HepG2 (cell line): ENCODE results near the gene SPATA13. TPM values are rescaled to one million over a fixed set of nuclear protein-coding genes. Genes with fewer than 3 reads are reported as not detected.

ENCODE experiments used
- ATAC-seq: fragments of 200-7000 bp; cut with Tn5 transposase; 3 replicates; pipeline ENCODE4 v1.9.1; 2020; ENCODE audit warnings: mild to moderate bottlenecking, moderate library complexity
- BruUV-seq: library from RNA; stranded (reverse); fragments of 400-500 nt; replicated peaks from 2 replicates; lab custom pipeline; 2021; lab: Mats Ljungman, UMichigan
- CTCF ChIA-PET: fragments of 300-600 bp; formaldehyde crosslinking; extraction: SDS; loops from one replicate; lab custom pipeline; 2021; ENCODE audit warnings: low total read pairs, inconsistent platforms, low intra/inter-chr PET ratio; lab: Yijun Ruan, JAX
- POLR2A ChIA-PET: fragments of 350-600 bp; sonication (Branson Sonifier 250); formaldehyde crosslinking; loops from one replicate; lab custom pipeline; 2020; ENCODE audit warnings: antibody characterized with exemption, inconsistent platforms; lab: Yijun Ruan, JAX
- DNase-seq: peaks from one replicate; pipeline ENCODE4 v3.0.0-alpha.2; 2015; ENCODE audit warnings: low spot score
- FAIRE-seq: peaks from 3 replicates; lab custom pipeline; 2011; peaks lifted over from hg19 to GRCh38; lab: Jason Lieb, UNC
- H2AFZ ChIP-seq: one replicate; pipeline ENCODE4 v1.6.1; 2011; ENCODE audit warnings: low read length, inconsistent platforms
- H3K27ac ChIP-seq: fragments of 300-600 bp; 3 replicates; pipeline ENCODE4 v1.8.0; 2011; ENCODE audit warnings: mixed run types, mild to moderate bottlenecking, mixed read lengths, low read length, inconsistent platforms; ENCODE audit not compliant: insufficient read depth; ENCODE audit errors: extremely low read length
- H3K27me3 ChIP-seq, 2 experiments: fragments of 200-600 bp in 1 of 2; 2 replicates in 1 of 2; 3 replicates in 1 of 2; pipeline versions ENCODE4 v1.6.0 to v1.8.0; 2011; ENCODE audit warnings: low read length in 2 of 2, mild to moderate bottlenecking in 2 of 2, moderate library complexity in 2 of 2, inconsistent platforms in 1 of 2; ENCODE audit not compliant: insufficient read depth in 2 of 2, control insufficient read depth in 1 of 2
- H3K36me3 ChIP-seq, 2 experiments: fragments of 200-600 bp in 1 of 2; replicated peaks in 1 of 2; 2 replicates in 1 of 2; 3 replicates in 1 of 2; pipeline versions ENCODE4 v1.5.1 to v1.8.0; 2011; ENCODE audit warnings: low read length in 2 of 2, inconsistent platforms in 1 of 2; ENCODE audit not compliant: insufficient read depth in 2 of 2, control insufficient read depth in 1 of 2
- H3K4me1 ChIP-seq: 2 replicates; pipeline ENCODE4 v1.5.1; 2012; ENCODE audit warnings: low read length, inconsistent platforms; ENCODE audit not compliant: insufficient read depth
- H3K4me2 ChIP-seq: 2 replicates; pipeline ENCODE4 v1.6.0; 2011; ENCODE audit warnings: low read depth, low read length, inconsistent platforms
- H3K4me3 ChIP-seq, 3 experiments: fragments of 200-600 bp in 1 of 3; sonication (generic), shearing (Covaris generic) in 1 of 3; replicated peaks in 1 of 3; 2 replicates each; pipeline ENCODE4 v1.5.1; 2011 to 2016; ENCODE audit warnings: low read length in 3 of 3, inconsistent platforms in 2 of 3, low read depth in 2 of 3, mild to moderate bottlenecking in 2 of 3, control low read depth in 1 of 3, mixed read lengths in 1 of 3; ENCODE audit not compliant: insufficient read depth in 1 of 3
- H3K79me2 ChIP-seq: one replicate; pipeline ENCODE4 v1.6.1; 2011; ENCODE audit warnings: low read length, inconsistent platforms; ENCODE audit not compliant: insufficient read depth
- H3K9ac ChIP-seq: 2 replicates; pipeline ENCODE4 v1.6.0; 2011; ENCODE audit warnings: mild to moderate bottlenecking, low read depth, low read length, inconsistent platforms; ENCODE audit not compliant: insufficient read depth
- H3K9me3 ChIP-seq: 2 replicates; pipeline ENCODE4 v1.5.1; 2012; ENCODE audit warnings: mild to moderate bottlenecking, low read length
- H4K20me1 ChIP-seq: 2 replicates; pipeline ENCODE4 v1.6.0; 2011; ENCODE audit warnings: inconsistent platforms, mild to moderate bottlenecking, low read length, moderate library complexity; ENCODE audit not compliant: insufficient read depth
- ASH2L ChIP-seq: fragments of 300-600, 200-600 bp; sonication (generic); IDR thresholded peaks from 2 replicates; pipeline ENCODE4 v1.7.0; 2017; ENCODE audit warnings: low read depth, mild to moderate bottlenecking, moderate library complexity, mixed read lengths, low read length; ENCODE audit not compliant: insufficient read length
- BORCS8-MEF2B ChIP-seq: sonication (generic); formaldehyde crosslinking; IDR thresholded peaks from 2 replicates; pipeline ENCODE4 v1.8.0; 2022; ENCODE audit warnings: mild to moderate bottlenecking, missing genetic modification reagents
- HHEX ChIP-seq: IDR thresholded peaks from 2 replicates; pipeline ENCODE4 v1.6.1; 2016; ENCODE audit warnings: control low read depth
- HNF4G ChIP-seq, 2 experiments: sonication (generic) in 1 of 2; formaldehyde crosslinking in 1 of 2; IDR thresholded peaks; 2 replicates each; pipeline versions ENCODE4 v1.4.0 to v1.6.1; 2011 to 2020; ENCODE audit warnings: borderline replicate concordance in 2 of 2, low read depth in 2 of 2, mild to moderate bottlenecking in 2 of 2, low read length in 1 of 2, missing genetic modification reagents in 1 of 2, moderate library complexity in 1 of 2
- HOMEZ ChIP-seq: IDR thresholded peaks from 2 replicates; pipeline ENCODE4 v1.6.1; 2016; ENCODE audit warnings: low read depth
- LRRFIP1 ChIP-seq: sonication (generic); formaldehyde crosslinking; conservative IDR thresholded peaks from 2 replicates; pipeline ENCODE4 v1.4.0; 2020; ENCODE audit warnings: missing genetic modification reagents
- PCBP2 ChIP-seq: fragments of 200-400 bp; formaldehyde crosslinking; optimal IDR thresholded peaks from 2 replicates; pipeline ENCODE3; 2018; ENCODE audit warnings: low read length, low read depth; ENCODE audit not compliant: poor library complexity, severe bottlenecking
- RBAK ChIP-seq: sonication (generic); formaldehyde crosslinking; IDR thresholded peaks from 2 replicates; pipeline ENCODE4 v1.5.1; 2020; ENCODE audit warnings: mild to moderate bottlenecking, missing genetic modification reagents
- TBX3 ChIP-seq: fragments of 450-650 bp; IDR thresholded peaks from 2 replicates; pipeline ENCODE4 v1.6.1; 2017; ENCODE audit warnings: antibody characterized with exemption, mild to moderate bottlenecking, inconsistent platforms, borderline replicate concordance
- ZNF557 ChIP-seq: sonication (generic); formaldehyde crosslinking; IDR thresholded peaks from 2 replicates; pipeline ENCODE4 v1.4.0; 2020; ENCODE audit warnings: missing genetic modification reagents
- ZNF572 ChIP-seq: sonication (generic); formaldehyde crosslinking; IDR thresholded peaks from 2 replicates; pipeline ENCODE4 v1.5.1; 2020; ENCODE audit warnings: mild to moderate bottlenecking, missing genetic modification reagents
- ZNF720 ChIP-seq: sonication (generic); formaldehyde crosslinking; IDR thresholded peaks from 2 replicates; pipeline ENCODE4 v1.4.0; 2020; ENCODE audit warnings: missing genetic modification reagents
- ZNF766 ChIP-seq: sonication (generic); formaldehyde crosslinking; IDR thresholded peaks from 2 replicates; pipeline ENCODE4 v1.5.0; 2020; ENCODE audit warnings: missing genetic modification reagents, borderline replicate concordance
- WGBS: methylation state at CpG from one replicate; pipeline ENCODE4 v1.1.6; 2017; ENCODE audit warnings: low lambda C conversion rate; 5-methylcytosine and 5-hydroxymethylcytosine counted together
- in situ Hi-C: cut with HindIII; loops from 2 replicates; pipeline ENCODE4 v1.10.0; 2017; ENCODE audit warnings: low pct_unique_long_range_greater_than_20kb; ENCODE audit not compliant: extremely low pct_ligation_motif_present
- intact Hi-C: fragments of 100-400 bp; cut with micrococcal nuclease; formaldehyde crosslinking; loops from one replicate; pipeline ENCODE4 v1.10.0; 2022; ENCODE audit not compliant: unreplicated experiment
- polyA plus RNA-seq, 8 experiments: library from polyadenylated mRNA; depleted of rRNA in 3 of 8; stranded (reverse) in 7 of 8; unstranded in 1 of 8; fragments of >200 nt; fragmentation: Illumina TruSeq in 4 of 8; extraction: Trizol in 4 of 8; gene quantifications; 2 replicates each; pipeline versions ENCODE4 v1.2.1 to v1.2.3, GENCODE V29; 2011 to 2016; ENCODE audit warnings: low read depth in 4 of 8, missing spikeins in 1 of 8, mixed read lengths in 1 of 8; ENCODE audit not compliant: insufficient read depth in 1 of 8
- total RNA-seq, 5 experiments: library from RNA; depleted of rRNA; stranded (reverse); fragments of >200 nt; fragmentation: Illumina TruSeq; extraction: Trizol; gene quantifications; 2 replicates each; pipeline ENCODE4 v1.2.3, GENCODE V29; 2016; ENCODE audit warnings: low read depth in 1 of 5

The SPATA13 gene
- total and polyA plus RNA-seq, 2 of the 13 experiments (the other 11 are each of a cell fraction or from before 2014, with no cell fraction given), result 11.3 to 14.2 TPM

GRCh38 chr13:24192057-24192810 lies 31.7 kb downstream of the SPATA13 start:
- no peak overlapping the region for H3K9ac ChIP-seq
- H3K27ac ChIP-seq, result no peak overlapping the region
- peaks cover 11% of the 10 kb centered on the region for H3K79me2 ChIP-seq
- BruUV-seq, result no TSS peak
- no peaks in the 10 kb centered on the region for H3K27me3 ChIP-seq
- TF ChIP-seq RBAK (CRISPR knock-in tag), result no peak
- TF ChIP-seq LRRFIP1 (CRISPR knock-in tag), result no peak
- TF ChIP-seq HHEX (CRISPR knock-in tag), result no peak
- TF ChIP-seq, all 625 proteins: peak for 0
- 92% methylated on average over 6 of the region's 6 CpGs for WGBS
- CTCF ChIA-PET, result no interaction called here
- no peak for FAIRE-seq
- Histone ChIP-seq H3K4me3 (no peak overlapping the region), H3K36me3 (no peaks in the 10 kb centered on the region), H4K20me1 (no peaks in the 10 kb centered on the region), H3K9me3 (no peaks in the 10 kb centered on the region), H2AFZ (no peak overlapping the region), H3K4me1 (peaks cover 29% of the 10 kb centered on the region), H3K4me2 (no peak overlapping the region)
- in situ Hi-C loops (no loop called here), intact Hi-C loops (no loop called here)
- no peak for DNase-seq
- no peak for ATAC-seq
- POLR2A ChIA-PET, result interaction anchor here (1.1 to 1.3 kb wide), 2 partner anchors 8 to 32 kb away, joined by 4 to 5 read pairs; partner anchors contain the start of gene SPATA13

GRCh38 chr13:24192811-24193162 lies 32.3 kb downstream of the SPATA13 start:
- ATAC-seq, result peak; percentile 23
- H3K9ac ChIP-seq, result no peak overlapping the region
- FAIRE-seq, result no peak
- H3K27me3 ChIP-seq, result no peaks in the 10 kb centered on the region
- H2AFZ ChIP-seq, result no peak overlapping the region
- H3K9me3 ChIP-seq, result no peaks in the 10 kb centered on the region
- in situ Hi-C loops (no loop called here), intact Hi-C loops (no loop called here)
- no peak overlapping the region for H3K27ac ChIP-seq
- no peak overlapping the region for H3K4me3 ChIP-seq
- no peak overlapping the region for H3K4me2 ChIP-seq
- CTCF ChIA-PET, result no interaction called here
- POLR2A ChIA-PET, result interaction anchor here (1.1 to 1.3 kb wide), 2 partner anchors 9 to 32 kb away, joined by 4 to 5 read pairs; partner anchors contain the start of gene SPATA13
- no TSS peak for BruUV-seq
- H3K36me3 ChIP-seq, result no peaks in the 10 kb centered on the region
- no peaks in the 10 kb centered on the region for H4K20me1 ChIP-seq
- H3K4me1 ChIP-seq, result peaks cover 26% of the 10 kb centered on the region
- H3K79me2 ChIP-seq, result peaks cover 9% of the 10 kb centered on the region
- WGBS, result 90% methylated on average over 1 of the region's 1 CpG
- no peak for DNase-seq
- TF ChIP-seq HNF4G (IDR thresholded peaks at IDR 0.05; ENCODE audit: borderline replicate concordance, low read depth, low read length) (no peak), HNF4G (CRISPR knock-in tag; IDR thresholded peaks at IDR 0.05; ENCODE audit: borderline replicate concordance, low read depth) (no peak), ASH2L (no peak), TBX3 (no peak), ZNF572 (no peak), BORCS8-MEF2B (no peak), ZNF766 (CRISPR knock-in tag) (no peak), PCBP2 (no peak), ZNF720 (CRISPR knock-in tag) (no peak), HOMEZ (CRISPR knock-in tag) (no peak), ZNF557 (no peak)
